K562 (cell line): ENCODE data around the gene KAZN. TPM values are rescaled to one million over a fixed set of nuclear protein-coding genes. Genes with fewer than 3 reads are reported as not detected.

Source experiments
- ATAC-seq: fragments of 200-7000 bp; cut with Tn5 transposase; 3 replicates; pipeline ENCODE4 v1.9.1; 2020; ENCODE audit warnings: moderate library complexity
- BruUV-seq: library from RNA; stranded (reverse); fragments of 400-500 nt; replicated peaks from 2 replicates; lab custom pipeline; 2021; lab: Mats Ljungman, UMichigan
- CTCF ChIA-PET: fragments of 300-600 bp; formaldehyde crosslinking; extraction: SDS; loops from one replicate; lab custom pipeline; 2021; ENCODE audit warnings: low intra/inter-chr PET ratio; lab: Yijun Ruan, JAX
- POLR2A ChIA-PET: fragments of 300-600, 350-650 bp; sonication (Branson Sonifier 250); formaldehyde crosslinking; extraction: SDS; loops from one replicate; lab custom pipeline; 2021; ENCODE audit warnings: antibody characterized with exemption, inconsistent platforms; lab: Yijun Ruan, JAX
- DNase-seq, 4 experiments: peaks; one replicate each; pipeline versions ENCODE4 v3.0.0 to v3.0.0-alpha.2; 2011 to 2018; ENCODE audit warnings: low spot score in 3 of 4, mixed read lengths in 3 of 4; ENCODE audit errors: extremely low read depth in 1 of 4
- FAIRE-seq: peaks from 2 replicates; lab custom pipeline; 2011; peaks lifted over from hg19 to GRCh38; lab: Jason Lieb, UNC
- H2AFZ ChIP-seq: 2 replicates; pipeline ENCODE4 v1.6.0; 2011; ENCODE audit warnings: low read depth, low read length, control low read depth, inconsistent platforms
- H3K27ac ChIP-seq: fragments of 200-600 bp; 3 replicates; pipeline ENCODE4 v1.8.0; 2011; ENCODE audit warnings: low read depth, mild to moderate bottlenecking, control low read depth, inconsistent platforms, low read length, moderate library complexity, mixed read lengths; ENCODE audit errors: extremely low read depth
- H3K27me3 ChIP-seq, 2 experiments: fragments of 300-600 bp in 1 of 2; 2 replicates in 1 of 2; 3 replicates in 1 of 2; pipeline versions ENCODE4 v1.6.0 to v1.8.0; 2011; ENCODE audit warnings: inconsistent platforms in 2 of 2, low read length in 2 of 2, mild to moderate bottlenecking in 1 of 2, mixed read lengths in 1 of 2, moderate library complexity in 1 of 2; ENCODE audit not compliant: control insufficient read depth in 2 of 2, insufficient read depth in 2 of 2
- H3K36me3 ChIP-seq: fragments of 300-600 bp; 3 replicates; pipeline ENCODE4 v1.8.0; 2011; ENCODE audit warnings: mild to moderate bottlenecking, low read length, inconsistent platforms; ENCODE audit not compliant: control insufficient read depth, insufficient read depth
- H3K4me1 ChIP-seq, 2 experiments: fragments of 200-600 bp in 1 of 2; replicated peaks in 1 of 2; 2 replicates in 1 of 2; 3 replicates in 1 of 2; pipeline versions ENCODE4 v1.5.1 to v1.8.0; 2011; ENCODE audit warnings: inconsistent platforms in 2 of 2, low read length in 2 of 2, mild to moderate bottlenecking in 1 of 2, mixed read lengths in 1 of 2, moderate library complexity in 1 of 2; ENCODE audit not compliant: control insufficient read depth in 2 of 2, insufficient read depth in 2 of 2
- H3K4me2 ChIP-seq: 2 replicates; pipeline ENCODE4 v1.6.1; 2011; ENCODE audit warnings: low read length, control low read depth, inconsistent platforms, mixed read lengths; ENCODE audit not compliant: insufficient read depth
- H3K4me3 ChIP-seq: fragments of 200-600 bp; sonication (generic), shearing (Covaris generic); 2 replicates; pipeline ENCODE4 v1.5.1; 2016; ENCODE audit warnings: control low read depth, inconsistent platforms
- H3K79me2 ChIP-seq: fragments of 200-600 bp; 3 replicates; pipeline ENCODE4 v1.8.0; 2011; ENCODE audit warnings: low read length, inconsistent platforms; ENCODE audit not compliant: control insufficient read depth, insufficient read depth
- H3K9ac ChIP-seq, 2 experiments: 2 replicates each; pipeline versions ENCODE4 v1.6.0 to v1.6.1; 2011; ENCODE audit warnings: low read depth in 2 of 2, low read length in 2 of 2, control low read depth in 1 of 2, inconsistent platforms in 1 of 2, mild to moderate bottlenecking in 1 of 2, mixed read lengths in 1 of 2; ENCODE audit not compliant: insufficient read depth in 1 of 2
- H3K9me1 ChIP-seq: one replicate; pipeline ENCODE4 v1.6.0; 2011; ENCODE audit warnings: inconsistent platforms, mild to moderate bottlenecking, low read length, moderate library complexity; ENCODE audit not compliant: control insufficient read depth, insufficient read depth
- H3K9me3 ChIP-seq: replicated peaks from 2 replicates; pipeline ENCODE4 v1.5.1; 2011; ENCODE audit warnings: low read depth, low read length, inconsistent platforms; ENCODE audit not compliant: control insufficient read depth, insufficient read depth
- H4K20me1 ChIP-seq: replicated peaks from 2 replicates; pipeline ENCODE4 v1.6.1; 2011; ENCODE audit warnings: low read length, inconsistent platforms, mixed read lengths; ENCODE audit not compliant: control insufficient read depth, insufficient read depth
- MTA3 ChIP-seq: fragments of 450-650 bp; formaldehyde crosslinking; IDR thresholded peaks from 2 replicates; pipeline ENCODE4 v1.6.1; 2017; ENCODE audit warnings: mild to moderate bottlenecking, borderline replicate concordance
- PRPF4 ChIP-seq: fragments of 200-400 bp; formaldehyde crosslinking; IDR thresholded peaks from one replicate; pipeline ENCODE4 v1.6.1; 2017; ENCODE audit warnings: low read length, low read depth, mild to moderate bottlenecking; ENCODE audit not compliant: insufficient read depth, poor library complexity, severe bottlenecking
- SAP30 ChIP-seq: fragments of 200-600 bp; sonication (generic); IDR thresholded peaks from 2 replicates; pipeline ENCODE4 v1.6.1; 2012; ENCODE audit warnings: borderline replicate concordance, low read depth, mild to moderate bottlenecking, moderate library complexity, low read length, control low read depth, inconsistent platforms; ENCODE audit not compliant: insufficient read depth, poor library complexity, severe bottlenecking
- ZKSCAN1 ChIP-seq: fragments of 150-350 bp; IDR thresholded peaks from 2 replicates; pipeline ENCODE4 v1.6.1; 2016; ENCODE audit warnings: low read depth, low read length
- ZNF232 ChIP-seq: sonication (generic); formaldehyde crosslinking; IDR thresholded peaks from 2 replicates; pipeline ENCODE4 v1.8.0; 2022; ENCODE audit warnings: mild to moderate bottlenecking, missing genetic modification reagents
- WGBS: fragments of 100-300 bp; shearing (Covaris generic); methylation state at CpG from one replicate; pipeline ENCODE4 v1.1.6; 2016; ENCODE audit warnings: low coverage, mixed read lengths; ENCODE audit not compliant: insufficient coverage; ENCODE audit errors: missing lambda C conversion rate; 5-methylcytosine and 5-hydroxymethylcytosine counted together
- in situ Hi-C: fragments of 300-500 bp; cut with MboI; formaldehyde crosslinking; loops from 4 replicates; pipeline ENCODE4 v1.15.0; 2018; ENCODE audit warnings: inconsistent platforms, mixed read lengths
- intact Hi-C: fragments of 100-400 bp; cut with micrococcal nuclease; formaldehyde crosslinking; loops from 2 replicates; pipeline ENCODE4 v1.14.2; 2022
- polyA plus RNA-seq, 8 experiments: library from polyadenylated mRNA; depleted of rRNA in 4 of 8; stranded (reverse) in 5 of 8; unstranded in 3 of 8; fragments of >200 nt; fragmentation: Nextera tagmentation in 2 of 8; fragmentation: Illumina TruSeq in 1 of 8; extraction: Ambion mirVana in 2 of 8; extraction: Trizol in 1 of 8; gene quantifications; 2 replicates each; pipeline versions ENCODE4 v1.2.1 to v1.2.3, GENCODE V29; 2011 to 2014; ENCODE audit warnings: inconsistent platforms in 1 of 8, missing spikeins in 1 of 8
- total RNA-seq, 7 experiments: library from RNA; depleted of rRNA in 6 of 7; stranded (reverse); fragments of >200 nt in 6 of 7; fragmentation: Illumina TruSeq in 2 of 7; extraction: Trizol in 2 of 7; gene quantifications; 2 replicates each; pipeline versions ENCODE4 v1.2.1 to v1.2.3, GENCODE V29; 2011 to 2021; ENCODE audit warnings: low replicate concordance in 1 of 7
- TF ChIP-seq, protein P1 (sequence below): fragments of 200-400 bp; formaldehyde crosslinking; IDR thresholded peaks from 2 replicates; pipeline ENCODE4 v1.6.1; 2017; ENCODE audit warnings: mild to moderate bottlenecking, low read depth, low read length, moderate library complexity

Gene KAZN
- total and polyA plus RNA-seq, 9 of the 15 experiments (the other 6 are each of a cell fraction or from before 2014, with no cell fraction given) = 2.1 to 21.6 (median 5.4) TPM

DNA sequence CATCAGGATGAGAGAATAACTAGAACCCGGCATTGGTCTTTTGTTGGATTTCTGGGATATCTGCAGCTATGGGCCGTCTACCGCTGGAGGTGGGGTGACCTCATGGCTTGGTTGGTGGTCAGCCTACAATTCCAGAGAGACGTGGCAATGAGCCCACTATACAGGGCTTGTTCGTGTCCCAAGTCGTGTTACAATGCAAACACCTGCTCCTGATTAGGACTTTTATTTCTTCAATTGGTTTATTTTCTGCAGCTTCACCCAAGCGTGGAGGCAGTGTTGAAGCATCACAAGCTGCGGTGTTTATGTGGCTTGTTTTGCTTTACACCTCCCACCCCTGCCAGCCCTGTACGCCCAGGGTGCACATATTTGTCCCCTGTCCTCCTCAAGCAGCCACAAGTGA lies 343.4 kb downstream of the KAZN start:
- DNase-seq = no peak
- ChIA-PET CTCF (no interaction called here), POLR2A (interaction anchor here (0.9 to 1.2 kb wide), 3 partner anchors 10 to 20 kb away, joined by 3 to 5 read pairs (median 4); no protein-coding TSS in a partner anchor)
- Histone ChIP-seq H3K27me3 (no peaks in the 10 kb centered on the region; a peak in 1 of 5 replicates), H3K4me2 (no peak overlapping the region), H3K4me1 (peaks cover 11 to 18% of the 10 kb centered on the region in 2 experiments; a peak in 4 of 5 replicates), H3K36me3 (peaks cover 6% of the 10 kb centered on the region; the same call in 1 of the 3 replicates), H3K79me2 (peaks cover 27% of the 10 kb centered on the region; the same call in 1 of the 3 replicates), H3K9ac (no peak overlapping the region), H3K4me3 (no peak overlapping the region), H2AFZ (no peak overlapping the region), H4K20me1 (no peaks in the 10 kb centered on the region), H3K27ac (no peak overlapping the region), H3K9me3 (no peaks in the 10 kb centered on the region), H3K9me1 (peaks cover 5% of the 10 kb centered on the region)
- 78% methylated on average over 9 of the region's 9 CpGs for WGBS
- no TSS peak for BruUV-seq
- intact Hi-C loops (no loop called here), in situ Hi-C loops (no loop called here)
- no peak for FAIRE-seq
- no peak for TF ChIP-seq PRPF4
- TF ChIP-seq, protein P1, sequence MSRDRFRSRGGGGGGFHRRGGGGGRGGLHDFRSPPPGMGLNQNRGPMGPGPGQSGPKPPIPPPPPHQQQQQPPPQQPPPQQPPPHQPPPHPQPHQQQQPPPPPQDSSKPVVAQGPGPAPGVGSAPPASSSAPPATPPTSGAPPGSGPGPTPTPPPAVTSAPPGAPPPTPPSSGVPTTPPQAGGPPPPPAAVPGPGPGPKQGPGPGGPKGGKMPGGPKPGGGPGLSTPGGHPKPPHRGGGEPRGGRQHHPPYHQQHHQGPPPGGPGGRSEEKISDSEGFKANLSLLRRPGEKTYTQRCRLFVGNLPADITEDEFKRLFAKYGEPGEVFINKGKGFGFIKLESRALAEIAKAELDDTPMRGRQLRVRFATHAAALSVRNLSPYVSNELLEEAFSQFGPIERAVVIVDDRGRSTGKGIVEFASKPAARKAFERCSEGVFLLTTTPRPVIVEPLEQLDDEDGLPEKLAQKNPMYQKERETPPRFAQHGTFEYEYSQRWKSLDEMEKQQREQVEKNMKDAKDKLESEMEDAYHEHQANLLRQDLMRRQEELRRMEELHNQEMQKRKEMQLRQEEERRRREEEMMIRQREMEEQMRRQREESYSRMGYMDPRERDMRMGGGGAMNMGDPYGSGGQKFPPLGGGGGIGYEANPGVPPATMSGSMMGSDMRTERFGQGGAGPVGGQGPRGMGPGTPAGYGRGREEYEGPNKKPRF = no peak
- TF ChIP-seq SAP30 = no peak
- TF ChIP-seq ZKSCAN1 = no peak
- TF ChIP-seq MTA3 = no peak
- TF ChIP-seq ZNF232 (CRISPR knock-in tag) = no peak
- no peak for ATAC-seq
